Measurements from ENCODE around the gene GPR108. TPM values are rescaled to one million over a fixed set of nuclear protein-coding genes. Genes with fewer than 3 reads are reported as not detected.

Gene GPR108
- total and polyA plus RNA-seq, 2 of the 8 experiments (the other 6 are each of a cell fraction or from before 2014, with no cell fraction given), result 34.9 to 46.0 TPM

GRCh38 chr19:6710273-6711077, 26.9 kb downstream of the GPR108 start (continued):
- TF ChIP-seq PHF8 (conservative IDR thresholded peaks at IDR 0.05; ENCODE audit: low read depth, low read length) (no peak), HDAC2 (IDR thresholded peaks at IDR 0.05; ENCODE audit: borderline replicate concordance in 1 of 2, low read depth in 2 of 2, low read length in 2 of 2) (no peak), TEAD4 (IDR thresholded peaks at IDR 0.05; ENCODE audit: low read depth, low read length) (no peak), BCL11A (IDR thresholded peaks at IDR 0.05; ENCODE audit: low read depth in 2 of 2, low read length in 2 of 2) (no peak), FOSL1 (IDR thresholded peaks at IDR 0.05; ENCODE audit: insufficient read depth, low read depth, low read length) (no peak), POU5F1 (IDR thresholded peaks at IDR 0.05; ENCODE audit: low read depth, low read length) (no peak), SIN3A (conservative IDR thresholded peaks at IDR 0.05 in 1 of 2, IDR thresholded peaks at IDR 0.05 in 1 of 2; ENCODE audit: low read depth in 1 of 2, low read length in 2 of 2) (no peak), JUN (IDR thresholded peaks at IDR 0.05; ENCODE audit: low read depth, low read length) (no peak), POLR2AphosphoS5 (IDR thresholded peaks at IDR 0.05; ENCODE audit: low read depth, low read length) (no peak), TCF12 (IDR thresholded peaks at IDR 0.05; ENCODE audit: low read depth, low read length) (no peak), HDAC6 (IDR thresholded peaks at IDR 0.05; ENCODE audit: low read depth, low read length) (no peak), KDM4A (IDR thresholded peaks at IDR 0.05; ENCODE audit: low read depth, low read length, severe bottlenecking) (peak; percentile 74), RXRA (IDR thresholded peaks at IDR 0.05; ENCODE audit: insufficient read depth, low read depth, low read length) (no peak), BACH1 (IDR thresholded peaks at IDR 0.05; ENCODE audit: low read length) (no peak), EGR1 (IDR thresholded peaks at IDR 0.05; ENCODE audit: borderline replicate concordance, low read depth, low read length) (no peak), NRF1 (IDR thresholded peaks at IDR 0.05; ENCODE audit: low read depth, low read length) (no peak), RAD21 (IDR thresholded peaks at IDR 0.05 in 1 of 2, conservative IDR thresholded peaks at IDR 0.05 in 1 of 2; ENCODE audit: low read depth in 2 of 2, low read length in 2 of 2) (peak; percentile 22 to 36; a peak in 2 of 4 replicates), SP4 (IDR thresholded peaks at IDR 0.05; ENCODE audit: low read length) (no peak)
- TF ChIP-seq, protein P1, sequence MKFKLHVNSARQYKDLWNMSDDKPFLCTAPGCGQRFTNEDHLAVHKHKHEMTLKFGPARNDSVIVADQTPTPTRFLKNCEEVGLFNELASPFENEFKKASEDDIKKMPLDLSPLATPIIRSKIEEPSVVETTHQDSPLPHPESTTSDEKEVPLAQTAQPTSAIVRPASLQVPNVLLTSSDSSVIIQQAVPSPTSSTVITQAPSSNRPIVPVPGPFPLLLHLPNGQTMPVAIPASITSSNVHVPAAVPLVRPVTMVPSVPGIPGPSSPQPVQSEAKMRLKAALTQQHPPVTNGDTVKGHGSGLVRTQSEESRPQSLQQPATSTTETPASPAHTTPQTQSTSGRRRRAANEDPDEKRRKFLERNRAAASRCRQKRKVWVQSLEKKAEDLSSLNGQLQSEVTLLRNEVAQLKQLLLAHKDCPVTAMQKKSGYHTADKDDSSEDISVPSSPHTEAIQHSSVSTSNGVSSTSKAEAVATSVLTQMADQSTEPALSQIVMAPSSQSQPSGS (IDR thresholded peaks at IDR 0.05; ENCODE audit: low read length), result no peak
- TF ChIP-seq, protein P2, sequence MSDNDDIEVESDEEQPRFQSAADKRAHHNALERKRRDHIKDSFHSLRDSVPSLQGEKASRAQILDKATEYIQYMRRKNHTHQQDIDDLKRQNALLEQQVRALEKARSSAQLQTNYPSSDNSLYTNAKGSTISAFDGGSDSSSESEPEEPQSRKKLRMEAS (IDR thresholded peaks at IDR 0.05), result peak; percentile 62; the same call in 1 of the 2 replicates
